Measurements from ENCODE around the gene PLPP1.

The PLPP1 gene

DNA sequence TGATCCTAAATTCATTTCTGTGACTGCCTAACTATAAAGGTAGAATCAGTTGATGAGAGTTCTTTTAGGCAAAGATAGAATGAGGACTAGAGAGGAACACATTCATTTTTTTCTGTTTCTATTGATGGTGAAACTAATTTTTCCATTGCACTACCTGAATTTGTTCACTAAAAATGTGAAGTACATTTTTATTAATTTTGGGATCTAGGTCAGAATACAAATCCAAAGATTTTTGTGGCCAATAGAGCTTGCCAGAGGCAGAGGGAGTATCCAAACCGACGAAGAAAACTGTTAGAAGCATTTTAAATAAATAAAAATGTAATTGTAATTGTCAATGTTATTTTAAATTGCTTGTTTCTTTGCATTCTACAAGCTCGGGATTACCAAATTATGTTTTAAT, 148.9 kb downstream of the PLPP1 start:
- no peaks in the 10 kb centered on the region for H3K4me1 ChIP-seq (ENCODE audit: control insufficient read depth, low read length)
- H3K79me2 ChIP-seq (ENCODE audit: control insufficient read depth, low read length), result peaks cover 2% of the 10 kb centered on the region; the same call in 1 of the 2 replicates
- H3K4me3 ChIP-seq (ENCODE audit: low read length), result no peak overlapping the region
- H3K4me2 ChIP-seq (ENCODE audit: low read length), result no peak overlapping the region
- no peaks in the 10 kb centered on the region for H3K27me3 ChIP-seq (ENCODE audit: control insufficient read depth, low read length)
- no peak overlapping the region for H3K27ac ChIP-seq (ENCODE audit: low read depth, low read length)
- no peaks in the 10 kb centered on the region for H4K20me1 ChIP-seq (ENCODE audit: control insufficient read depth, insufficient read depth, low read depth, low read length)
- no peak for TF ChIP-seq EZH2phosphoT487 (IDR thresholded peaks at IDR 0.05; ENCODE audit: borderline replicate concordance, low read length)
- no peak for TF ChIP-seq CTCF (IDR thresholded peaks at IDR 0.05; ENCODE audit: low read depth, low read length, poor library complexity, severe bottlenecking)
- H3K9me2 ChIP-seq (replicated peaks; ENCODE audit: control insufficient read depth, low read length), result no peaks in the 10 kb centered on the region
- H3K36me3 ChIP-seq (ENCODE audit: control insufficient read depth, low read length), result peaks cover 85% of the 10 kb centered on the region
- H3F3A ChIP-seq (ENCODE audit: control insufficient read depth, insufficient read depth), result 0 out of 2 replicates have a peak, but pooled peaks cover 2% of the 10 kb centered on the region
- H3K9me3 ChIP-seq (ENCODE audit: control insufficient read depth, insufficient read depth, low read length), result no peaks in the 10 kb centered on the region

- H3K79me2 ChIP-seq (ENCODE audit: control insufficient read depth, low read length), result peaks cover 2% of the 10 kb centered on the region; the same call in 1 of the 2 replicates
- 0 out of 2 replicates have a peak, but pooled peaks cover 2% of the 10 kb centered on the region for H3F3A ChIP-seq (ENCODE audit: control insufficient read depth, insufficient read depth)
- no peak overlapping the region for H3K27ac ChIP-seq (ENCODE audit: low read depth, low read length)
- H3K9me2 ChIP-seq (replicated peaks; ENCODE audit: control insufficient read depth, low read length), result no peaks in the 10 kb centered on the region
- TF ChIP-seq CTCF (IDR thresholded peaks at IDR 0.05; ENCODE audit: low read depth, low read length, poor library complexity, severe bottlenecking), result no peak
- no peak for TF ChIP-seq EZH2phosphoT487 (IDR thresholded peaks at IDR 0.05; ENCODE audit: borderline replicate concordance, low read length)
- no peaks in the 10 kb centered on the region for H4K20me1 ChIP-seq (ENCODE audit: control insufficient read depth, insufficient read depth, low read depth, low read length)
- peaks cover 84% of the 10 kb centered on the region for H3K36me3 ChIP-seq (ENCODE audit: control insufficient read depth, low read length)
- H3K4me3 ChIP-seq (ENCODE audit: low read length), result no peak overlapping the region
- no peak overlapping the region for H3K4me2 ChIP-seq (ENCODE audit: low read length)
- no peaks in the 10 kb centered on the region for H3K4me1 ChIP-seq (ENCODE audit: control insufficient read depth, low read length)
- H3K9me3 ChIP-seq (ENCODE audit: control insufficient read depth, insufficient read depth, low read length), result no peaks in the 10 kb centered on the region
- H3K27me3 ChIP-seq (ENCODE audit: control insufficient read depth, low read length), result no peaks in the 10 kb centered on the region
These were observed 149.5 kb downstream of the PLPP1 start for GRCh38 chr5:55385227-55385626.

GRCh38 chr5:55384072-55384471, 150.7 kb downstream of the PLPP1 start:
- H3K9me3 ChIP-seq (ENCODE audit: control insufficient read depth, insufficient read depth, low read length), result no peaks in the 10 kb centered on the region
- peaks cover 2% of the 10 kb centered on the region; the same call in 1 of the 2 replicates for H3K79me2 ChIP-seq (ENCODE audit: control insufficient read depth, low read length)
- no peak for TF ChIP-seq EZH2phosphoT487 (IDR thresholded peaks at IDR 0.05; ENCODE audit: borderline replicate concordance, low read length)
- TF ChIP-seq CTCF (IDR thresholded peaks at IDR 0.05; ENCODE audit: low read depth, low read length, poor library complexity, severe bottlenecking), result no peak
- no peaks in the 10 kb centered on the region for H4K20me1 ChIP-seq (ENCODE audit: control insufficient read depth, insufficient read depth, low read depth, low read length)
- no peaks in the 10 kb centered on the region for H3K27me3 ChIP-seq (ENCODE audit: control insufficient read depth, low read length)
- H3K36me3 ChIP-seq (ENCODE audit: control insufficient read depth, low read length), result peaks cover 83% of the 10 kb centered on the region
- 0 out of 2 replicates have a peak, but pooled peaks cover 2% of the 10 kb centered on the region for H3F3A ChIP-seq (ENCODE audit: control insufficient read depth, insufficient read depth)
- H3K4me3 ChIP-seq (ENCODE audit: low read length), result no peak overlapping the region
- H3K9me2 ChIP-seq (replicated peaks; ENCODE audit: control insufficient read depth, low read length), result no peaks in the 10 kb centered on the region
- no peaks in the 10 kb centered on the region for H3K4me1 ChIP-seq (ENCODE audit: control insufficient read depth, low read length)
- no peak overlapping the region for H3K27ac ChIP-seq (ENCODE audit: low read depth, low read length)
- no peak overlapping the region for H3K4me2 ChIP-seq (ENCODE audit: low read length)
